Hepatocyte (in vitro differentiated cells): ENCODE results near the gene HPSE2. TPM values are rescaled to one million over a fixed set of nuclear protein-coding genes. Genes with fewer than 3 reads are reported as not detected.

Experiments used
- DNase-seq: peaks from one replicate; pipeline ENCODE4 v3.0.0-alpha.2; 2016; ENCODE audit warnings: low spot score
- H2AFZ ChIP-seq: fragments of 200-600 bp; sonication (generic); 2 replicates; pipeline ENCODE4 v1.6.0; 2016; ENCODE audit warnings: antibody characterized with exemption, mild to moderate bottlenecking
- H3K27ac ChIP-seq: fragments of 200-600 bp; sonication (generic); 2 replicates; pipeline ENCODE4 v1.5.1; 2016; ENCODE audit warnings: mild to moderate bottlenecking
- H3K27me3 ChIP-seq: fragments of 200-600 bp; sonication (generic); 2 replicates; pipeline ENCODE4 v1.6.1; 2016
- H3K36me3 ChIP-seq: fragments of 200-600 bp; sonication (generic); replicated peaks from 2 replicates; pipeline ENCODE4 v1.5.1; 2016; ENCODE audit warnings: low read depth; ENCODE audit not compliant: insufficient read depth
- H3K4me1 ChIP-seq: fragments of 200-600 bp; sonication (generic); 2 replicates; pipeline ENCODE4 v1.5.1; 2016; ENCODE audit warnings: mild to moderate bottlenecking, moderate library complexity; ENCODE audit not compliant: insufficient read depth
- H3K4me2 ChIP-seq: fragments of 200-600 bp; sonication (generic); 2 replicates; pipeline ENCODE4 v1.6.0; 2016
- H3K4me3 ChIP-seq: fragments of 200-600 bp; sonication (generic); 2 replicates; pipeline ENCODE4 v1.5.1; 2016; ENCODE audit warnings: mild to moderate bottlenecking
- H3K79me2 ChIP-seq: fragments of 200-600 bp; sonication (generic); 2 replicates; pipeline ENCODE4 v1.6.0; 2017; ENCODE audit warnings: mild to moderate bottlenecking
- H3K9me2 ChIP-seq: fragments of 200-600 bp; sonication (generic); replicated peaks from 2 replicates; pipeline ENCODE4 v1.6.0; 2017; ENCODE audit warnings: mild to moderate bottlenecking; ENCODE audit not compliant: insufficient read depth
- H3K9me3 ChIP-seq: fragments of 200-600 bp; sonication (generic); 2 replicates; pipeline ENCODE4 v1.5.1; 2016; ENCODE audit warnings: low read depth, mild to moderate bottlenecking
- H4K20me1 ChIP-seq: fragments of 200-600 bp; sonication (generic); 2 replicates; pipeline ENCODE4 v1.6.0; 2016; ENCODE audit warnings: mild to moderate bottlenecking; ENCODE audit not compliant: insufficient read depth, poor library complexity, severe bottlenecking
- EZH2 ChIP-seq: fragments of 200-600 bp; sonication (generic); IDR thresholded peaks from 2 replicates; pipeline ENCODE4 v1.6.1; 2016; ENCODE audit warnings: antibody characterized with exemption, mild to moderate bottlenecking, borderline replicate concordance
- EZH2phosphoT487 ChIP-seq: fragments of 200-600 bp; sonication (generic); IDR thresholded peaks from one replicate; pipeline ENCODE4 v1.6.1; 2018; ENCODE audit warnings: antibody characterized with exemption, mild to moderate bottlenecking, low read depth, moderate library complexity; ENCODE audit not compliant: unreplicated experiment, severe bottlenecking
- WGBS: methylation state at CpG from one replicate; pipeline ENCODE4 v1.1.6; 2016; ENCODE audit warnings: low lambda C conversion rate; ENCODE audit errors: missing lambda C conversion rate; 5-methylcytosine and 5-hydroxymethylcytosine counted together
- polyA plus RNA-seq: library from polyadenylated mRNA; unstranded; fragments of >200 nt; fragmentation: Nextera tagmentation; extraction: Ambion mirVana; gene quantifications from 2 replicates; pipeline ENCODE4 v1.2.1, GENCODE V29; 2016
- total RNA-seq: library from RNA; depleted of rRNA; stranded (reverse); fragments of >200 nt; gene quantifications from 2 replicates; pipeline ENCODE4 v1.2.3, GENCODE V29; 2014
- TF ChIP-seq, protein P1 (sequence below): fragments of 200-600 bp; sonication (generic); IDR thresholded peaks from 2 replicates; pipeline ENCODE4 v1.5.1; 2016; ENCODE audit warnings: antibody characterized with exemption, mild to moderate bottlenecking; ENCODE audit not compliant: poor library complexity

The HPSE2 gene
- total and polyA plus RNA-seq, 2 experiments from 2014 or later = 3.7 to 5.7 TPM

DNA sequence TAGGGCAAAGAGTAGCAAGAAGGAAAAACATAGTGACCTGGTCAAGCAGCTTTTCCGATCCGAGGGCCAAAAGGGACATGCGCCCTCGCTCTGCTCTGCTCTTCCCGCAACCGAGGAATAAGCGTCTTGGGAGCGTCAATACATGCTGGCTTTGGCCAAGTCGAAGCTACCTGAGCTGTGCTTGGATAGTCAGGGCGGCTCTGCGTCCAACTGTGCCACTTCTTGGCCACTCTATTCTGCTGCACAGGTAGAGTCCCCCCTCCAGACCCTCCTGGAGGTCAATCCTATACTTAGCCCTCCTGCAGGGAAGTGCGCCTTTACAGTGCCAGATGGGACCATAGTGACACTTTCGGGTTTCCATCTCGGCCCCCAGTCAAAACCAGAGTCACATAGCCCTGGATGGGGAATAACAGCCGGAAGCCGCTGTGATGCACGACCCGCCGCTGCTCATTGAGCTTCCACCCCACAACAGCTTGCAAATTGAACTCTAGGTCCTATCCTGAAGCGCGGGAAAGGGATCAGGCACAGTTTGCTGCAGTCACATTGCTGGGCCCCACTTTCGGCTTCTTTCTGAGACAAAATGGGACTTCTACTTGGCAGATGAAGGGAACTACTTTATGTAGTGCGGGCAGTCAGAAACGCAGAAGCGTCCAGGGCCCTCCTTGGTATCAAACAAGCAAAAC, 1.1 kb upstream of the HPSE2 start:
- Histone ChIP-seq H3K79me2 (no peaks in the 10 kb centered on the region), H3K4me2 (peak overlapping the region; percentile 94), H3K27me3 (peaks cover 81% of the 10 kb centered on the region), H2AFZ (peak overlapping the region; percentile 46), H4K20me1 (no peaks in the 10 kb centered on the region), H3K9me3 (no peaks in the 10 kb centered on the region), H3K27ac (no peak overlapping the region), H3K4me1 (peaks cover 23% of the 10 kb centered on the region), H3K4me3 (no peak overlapping the region), H3K36me3 (no peaks in the 10 kb centered on the region), H3K9me2 (no peaks in the 10 kb centered on the region)
- 35% methylated on average over 25 of the region's 25 CpGs for WGBS
- TF ChIP-seq EZH2 = peak; percentile 64
- TF ChIP-seq, protein P1, sequence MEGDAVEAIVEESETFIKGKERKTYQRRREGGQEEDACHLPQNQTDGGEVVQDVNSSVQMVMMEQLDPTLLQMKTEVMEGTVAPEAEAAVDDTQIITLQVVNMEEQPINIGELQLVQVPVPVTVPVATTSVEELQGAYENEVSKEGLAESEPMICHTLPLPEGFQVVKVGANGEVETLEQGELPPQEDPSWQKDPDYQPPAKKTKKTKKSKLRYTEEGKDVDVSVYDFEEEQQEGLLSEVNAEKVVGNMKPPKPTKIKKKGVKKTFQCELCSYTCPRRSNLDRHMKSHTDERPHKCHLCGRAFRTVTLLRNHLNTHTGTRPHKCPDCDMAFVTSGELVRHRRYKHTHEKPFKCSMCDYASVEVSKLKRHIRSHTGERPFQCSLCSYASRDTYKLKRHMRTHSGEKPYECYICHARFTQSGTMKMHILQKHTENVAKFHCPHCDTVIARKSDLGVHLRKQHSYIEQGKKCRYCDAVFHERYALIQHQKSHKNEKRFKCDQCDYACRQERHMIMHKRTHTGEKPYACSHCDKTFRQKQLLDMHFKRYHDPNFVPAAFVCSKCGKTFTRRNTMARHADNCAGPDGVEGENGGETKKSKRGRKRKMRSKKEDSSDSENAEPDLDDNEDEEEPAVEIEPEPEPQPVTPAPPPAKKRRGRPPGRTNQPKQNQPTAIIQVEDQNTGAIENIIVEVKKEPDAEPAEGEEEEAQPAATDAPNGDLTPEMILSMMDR = no peak
- DNase-seq = no peak

DNA sequence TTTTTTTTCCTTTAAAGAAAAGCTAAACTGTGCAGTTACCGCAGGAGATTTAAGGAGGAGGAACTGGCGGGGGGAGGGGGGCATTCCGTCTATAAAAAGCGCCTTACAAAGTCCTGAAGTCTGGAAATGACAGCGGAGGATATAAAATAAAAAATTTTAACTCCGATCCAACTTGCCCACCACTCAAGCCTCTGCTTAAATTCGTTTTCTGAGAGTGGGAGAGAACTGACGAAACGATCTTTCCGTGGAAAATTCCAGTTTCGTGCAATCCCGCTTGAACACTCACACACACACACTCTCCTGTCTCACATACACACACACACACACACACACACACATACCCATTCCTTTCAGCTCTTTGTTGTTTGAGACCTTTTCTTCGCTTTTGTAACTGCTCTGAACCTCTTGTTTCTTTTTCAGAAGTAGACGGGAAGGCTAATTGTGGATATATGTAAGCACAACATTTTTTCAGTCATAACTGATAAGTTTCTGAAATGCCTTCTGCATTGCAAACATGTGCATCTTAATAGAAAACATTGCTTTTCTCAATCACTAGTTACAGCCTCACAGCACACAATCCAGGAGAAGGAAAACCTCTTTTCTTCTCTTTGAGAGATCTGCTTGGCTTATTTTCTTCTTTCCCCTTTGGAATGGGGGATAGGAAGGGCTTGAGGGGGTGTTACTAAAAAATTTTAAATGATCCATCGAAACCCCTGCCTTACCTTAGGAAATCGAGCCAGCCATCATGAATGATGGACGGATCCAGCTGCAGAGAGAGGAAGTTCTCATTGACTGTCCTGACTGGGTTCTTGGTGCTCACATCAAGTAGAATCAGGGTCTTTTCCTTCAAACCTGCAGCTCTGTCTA, 628 bp downstream of the HPSE2 start:
- Histone ChIP-seq H3K9me3 (no peaks in the 10 kb centered on the region), H2AFZ (peak overlapping the region; percentile 84), H3K27ac (peak overlapping the region; percentile 42), H4K20me1 (no peaks in the 10 kb centered on the region), H3K36me3 (no peaks in the 10 kb centered on the region), H3K79me2 (no peaks in the 10 kb centered on the region), H3K27me3 (peaks cover 93% of the 10 kb centered on the region), H3K4me2 (peak overlapping the region; percentile 94), H3K4me3 (peak overlapping the region; percentile 71), H3K9me2 (no peaks in the 10 kb centered on the region), H3K4me1 (peaks cover 23% of the 10 kb centered on the region)
- WGBS = 7% methylated on average over 17 of the region's 17 CpGs
- TF ChIP-seq EZH2 = peak; percentile 22
- TF ChIP-seq, protein P1 = no peak
- TF ChIP-seq EZH2phosphoT487 = no peak
- DNase-seq = peak; percentile 8

DNA sequence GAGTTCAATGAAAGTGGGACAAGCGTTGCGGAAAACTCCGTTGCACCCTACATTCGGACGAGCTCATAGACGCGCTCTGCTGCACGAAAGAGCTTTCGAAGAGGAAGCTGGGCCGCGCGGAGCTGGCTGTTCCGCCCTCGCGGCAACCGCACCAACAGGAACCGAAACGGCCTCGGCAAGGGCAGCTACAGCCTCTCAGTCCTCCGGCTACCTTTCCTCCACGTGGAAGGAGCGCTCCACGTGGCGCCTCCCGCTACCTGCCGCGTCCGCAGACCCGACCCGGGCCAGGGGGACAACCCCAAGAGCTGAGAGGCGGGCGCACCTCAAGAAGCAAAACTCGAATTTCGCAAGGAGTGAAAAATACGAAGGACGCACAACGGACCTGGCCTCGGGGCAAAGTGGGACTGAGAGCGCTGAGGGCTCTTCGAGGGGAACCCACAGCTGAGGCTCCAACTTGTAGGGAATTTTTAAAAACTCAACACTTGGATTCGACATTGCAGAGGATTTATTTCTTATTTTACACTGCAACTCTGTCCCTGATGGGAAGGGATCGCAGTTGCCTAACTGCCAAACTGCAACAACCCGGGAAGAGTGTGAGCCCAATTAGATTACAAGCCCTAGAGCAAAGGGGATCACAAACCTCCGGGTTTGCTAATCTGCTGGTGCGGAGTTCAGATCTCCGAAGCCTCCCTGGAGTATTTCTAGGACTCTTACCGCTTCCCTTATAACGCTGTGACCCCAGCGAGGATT, 1.4 kb downstream of the HPSE2 start:
- Histone ChIP-seq H3K4me3 (peak overlapping the region; percentile 71), H3K4me1 (peaks cover 23% of the 10 kb centered on the region), H3K4me2 (peak overlapping the region; percentile 94), H3K9me2 (no peaks in the 10 kb centered on the region), H4K20me1 (no peaks in the 10 kb centered on the region), H3K36me3 (no peaks in the 10 kb centered on the region), H2AFZ (peak overlapping the region; percentile 84), H3K27me3 (peaks cover 97% of the 10 kb centered on the region), H3K27ac (peak overlapping the region; percentile 42), H3K9me3 (no peaks in the 10 kb centered on the region), H3K79me2 (no peaks in the 10 kb centered on the region)
- TF ChIP-seq EZH2 = peak; percentile 92
- no peak for TF ChIP-seq EZH2phosphoT487
- TF ChIP-seq, protein P1 = no peak
- DNase-seq = peak; percentile 71
- 4% methylated on average over 49 of the region's 49 CpGs for WGBS
